Left lung (tissue), 10 donors: ENCODE data around the gene HS3ST3A1. TPM values are rescaled to one million over a fixed set of nuclear protein-coding genes. Genes with fewer than 3 reads are reported as not detected.

ENCODE experiments used
- ATAC-seq: fragments of 200-7000 bp; cut with Tn5 transposase; one replicate; pipeline ENCODE4 v1.9.1; 2020; ENCODE audit warnings: moderate library complexity
- DNase-seq, 4 donors: peaks; one replicate each; pipeline ENCODE4 v3.0.0-alpha.2; 2013 to 2020
- H3K27ac ChIP-seq, 2 donors: fragments of 200-600 bp; sonication (generic) in 1 of 2; one replicate each; pipeline versions ENCODE4 v1.5.0 to v1.8.0; 2020 to 2021
- H3K27me3 ChIP-seq, 2 donors: fragments of 200-600 bp; sonication (generic) in 1 of 2; one replicate each; pipeline versions ENCODE4 v1.5.0 to v1.8.0; 2020 to 2021
- H3K36me3 ChIP-seq, 2 donors: fragments of 200-600 bp; sonication (generic) in 1 of 2; one replicate each; pipeline versions ENCODE4 v1.5.0 to v1.8.0; 2020 to 2021
- H3K4me1 ChIP-seq, 2 donors: fragments of 200-600 bp; one replicate each; pipeline ENCODE4 v1.8.0; 2021
- H3K4me3 ChIP-seq, 2 donors: fragments of 200-600 bp; sonication (generic) in 1 of 2; one replicate each; pipeline versions ENCODE4 v1.5.0 to v1.8.0; 2020 to 2021; ENCODE audit warnings: mild to moderate bottlenecking in 1 of 2
- H3K9me3 ChIP-seq, 2 donors: fragments of 200-600 bp; sonication (generic) in 1 of 2; one replicate each; pipeline versions ENCODE4 v1.5.0 to v1.8.0; 2020 to 2021
- CTCF ChIP-seq, 2 donors: fragments of 200-600 bp; sonication (generic) in 1 of 2; IDR thresholded peaks; one replicate each; pipeline versions ENCODE4 v1.5.0 to v1.8.0; 2021; ENCODE audit warnings: antibody characterized with exemption in 2 of 2
- intact Hi-C, 2 donors: fragments of 100-400 bp; cut with DNase I; formaldehyde crosslinking; loops; one replicate each; pipeline versions ENCODE4 v1.11.2 to v1.14.2; 2022
- polyA plus RNA-seq, 6 donors: library from polyadenylated mRNA; unstranded; fragments of 120-200 nt; gene quantifications; one replicate each; pipeline ENCODE4 v1.2.1, GENCODE V29; 2013; ENCODE audit not compliant: insufficient read length in 6 of 6
- total RNA-seq, 2 donors: library from RNA; stranded (reverse); fragmentation: NEBNext Ultra II Directional; extraction: Animal tissue kit (Norgen Biotek cat#: 25700); gene quantifications; one replicate each; pipeline ENCODE4 v1.2.1, GENCODE V29; 2021
- donor health status: DM: no; HTN: yes; CAD: no.
- donor health status: DM: no; HTN: no; CAD: no.

Gene HS3ST3A1
- total and polyA plus RNA-seq, 8 donors, result 2.7 to 9.5 (median 4.5) TPM

DNA sequence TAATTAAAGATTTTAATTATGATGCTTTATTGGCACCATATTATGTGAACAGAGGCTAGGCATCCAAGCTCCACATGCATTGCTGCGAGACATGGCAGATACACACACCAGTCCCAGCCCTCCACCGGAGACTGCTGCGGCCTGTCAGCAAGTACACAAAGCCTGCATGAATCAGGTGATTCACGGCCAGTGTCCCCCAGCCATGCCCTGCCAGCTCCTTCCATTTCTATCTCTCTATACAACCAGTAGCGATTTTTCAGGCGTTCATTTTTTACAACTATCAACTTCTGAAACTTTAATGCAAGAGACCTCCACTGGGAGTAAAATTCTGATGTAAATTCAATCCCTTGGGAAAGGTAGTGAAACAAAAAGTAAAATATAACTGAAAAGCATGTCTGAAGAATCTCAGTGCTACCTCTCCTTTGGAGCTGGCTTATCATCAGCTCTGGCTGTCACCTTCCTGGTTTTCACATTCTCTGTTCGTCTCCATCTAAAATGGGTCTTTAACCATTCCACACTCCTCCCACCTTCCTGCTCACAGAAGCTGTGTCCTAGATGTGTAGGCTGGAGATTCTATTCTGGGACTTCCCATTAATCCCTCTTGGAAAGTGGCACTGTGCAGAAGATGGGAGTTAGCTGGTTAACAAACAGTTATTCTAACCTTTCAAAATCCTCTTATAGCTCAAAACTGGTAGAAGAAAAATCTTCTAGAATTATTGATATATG lies 32.2 kb downstream of the HS3ST3A1 start:
- Histone ChIP-seq H3K9me3 (peaks cover 0 to 17% of the 10 kb centered on the region in 2 donors), H3K4me3 (no peak overlapping the region), H3K4me1 (no peaks in the 10 kb centered on the region), H3K36me3 (no peaks in the 10 kb centered on the region), H3K27ac (no peak overlapping the region), H3K27me3 (peaks cover 0 to 5% of the 10 kb centered on the region in 2 donors)
- no peak for DNase-seq
- TF ChIP-seq CTCF (IDR thresholded peaks at IDR 0.05), result no peak
- intact Hi-C loops, result no loop called here
- ATAC-seq, result no peak

- peaks cover 0 to 5% of the 10 kb centered on the region in 2 donors for H3K27me3 ChIP-seq
- no peaks in the 10 kb centered on the region for H3K36me3 ChIP-seq
- no peak overlapping the region for H3K27ac ChIP-seq
- intact Hi-C loops, result no loop called here
- no peak overlapping the region for H3K4me3 ChIP-seq
- no peaks in the 10 kb centered on the region for H3K4me1 ChIP-seq
- peaks cover 0 to 17% of the 10 kb centered on the region in 2 donors for H3K9me3 ChIP-seq
- no peak for ATAC-seq
- TF ChIP-seq CTCF (IDR thresholded peaks at IDR 0.05), result no peak
- no peak for DNase-seq
Observed at GRCh38 chr17:13568582-13569397, 32.9 kb downstream of the HS3ST3A1 start.

DNA sequence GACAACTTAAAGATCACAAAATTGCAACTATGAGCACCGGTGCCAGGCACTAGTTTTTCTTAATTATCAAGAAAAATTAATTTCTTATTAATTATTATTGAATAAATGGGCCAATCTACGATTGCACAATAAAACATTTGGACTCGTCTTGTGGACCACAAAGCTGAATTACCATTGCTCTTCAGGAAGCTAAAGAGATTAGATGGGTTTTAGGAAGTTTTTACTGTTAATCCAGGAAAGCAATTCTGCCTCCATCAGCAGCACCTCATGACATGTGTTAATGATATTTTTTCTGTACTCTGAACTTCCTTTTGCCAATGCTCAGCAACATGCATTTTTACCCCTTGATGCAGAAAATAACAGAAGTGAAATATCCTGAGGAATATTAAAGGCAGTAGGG lies 37.9 kb downstream of the HS3ST3A1 start:
- no peak for ATAC-seq
- Histone ChIP-seq H3K4me3 (no peak overlapping the region), H3K9me3 (peaks cover 0 to 17% of the 10 kb centered on the region in 2 donors), H3K36me3 (no peaks in the 10 kb centered on the region), H3K4me1 (no peaks in the 10 kb centered on the region), H3K27ac (no peak overlapping the region), H3K27me3 (no peaks in the 10 kb centered on the region)
- intact Hi-C loops, result no loop called here
- TF ChIP-seq CTCF (IDR thresholded peaks at IDR 0.05), result no peak
- peak in 1 of 4 donors; percentile 64 for DNase-seq

- no peak for TF ChIP-seq CTCF (IDR thresholded peaks at IDR 0.05)
- DNase-seq (peak in 1 of 4 donors; percentile 62), ATAC-seq (no peak)
- H3K9me3 ChIP-seq, result peaks cover 0 to 10% of the 10 kb centered on the region in 2 donors
- H3K27ac ChIP-seq, result no peak overlapping the region
- H3K4me3 ChIP-seq, result no peak overlapping the region
- no peaks in the 10 kb centered on the region for H3K4me1 ChIP-seq
- intact Hi-C loops, result no loop called here
- H3K36me3 ChIP-seq, result no peaks in the 10 kb centered on the region
- H3K27me3 ChIP-seq, result no peaks in the 10 kb centered on the region
Observed at GRCh38 chr17:13562271-13562800, 39.4 kb downstream of the HS3ST3A1 start.
